ENCODE data around the gene SORBS1.

SORBS1 gene

DNA sequence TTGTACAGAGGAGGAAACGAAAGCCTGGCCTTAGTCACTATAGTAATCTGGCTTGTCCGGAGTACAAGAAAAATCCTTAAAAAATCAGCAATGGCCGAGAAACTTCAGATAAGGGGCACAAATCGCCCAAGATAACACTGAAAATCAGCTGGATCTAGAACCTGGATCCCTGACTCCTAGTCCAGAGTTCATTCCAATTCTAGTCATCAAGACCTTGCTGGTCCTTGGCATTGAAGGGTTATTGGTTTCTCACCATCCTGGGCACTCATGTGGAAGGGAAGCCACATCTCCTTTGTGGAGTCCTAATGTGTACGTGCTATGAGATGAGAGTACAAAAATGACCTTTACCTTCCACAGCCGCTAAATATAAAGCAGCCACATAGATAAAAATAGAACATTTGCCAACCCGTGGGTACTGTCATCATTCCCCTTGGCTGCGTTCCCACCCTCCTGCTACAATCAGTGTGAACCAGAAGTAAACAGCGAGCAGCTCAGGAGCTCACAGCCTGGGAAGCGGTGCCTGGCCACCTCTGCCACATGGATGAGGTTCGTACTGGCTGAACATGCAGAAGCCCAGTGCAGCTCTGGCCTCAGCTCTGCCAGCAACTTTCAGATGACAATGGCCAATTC is 154.4 kb downstream of the SORBS1 start:
- DNase-seq, result peak; percentile 11

DNA sequence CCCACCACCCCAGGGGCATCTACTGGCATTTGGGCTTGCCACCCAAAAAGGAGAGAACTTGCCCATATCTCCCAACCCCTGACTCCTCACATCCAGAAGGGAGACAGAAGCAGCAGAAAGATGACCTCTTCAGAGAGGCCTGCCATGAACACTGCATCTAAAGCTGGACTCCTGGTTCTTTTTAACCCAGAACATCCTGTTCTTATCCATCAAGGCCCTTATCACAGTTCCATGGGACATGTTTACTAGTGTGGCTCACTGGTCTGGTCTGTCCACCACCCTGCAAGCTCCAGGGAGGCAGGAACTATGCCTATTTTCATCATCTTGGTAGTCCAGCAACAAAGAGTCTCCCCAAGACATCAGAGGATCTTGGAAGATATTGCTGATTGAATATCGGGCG is 155.5 kb downstream of the SORBS1 start:
- DNase-seq, result no peak

DNA sequence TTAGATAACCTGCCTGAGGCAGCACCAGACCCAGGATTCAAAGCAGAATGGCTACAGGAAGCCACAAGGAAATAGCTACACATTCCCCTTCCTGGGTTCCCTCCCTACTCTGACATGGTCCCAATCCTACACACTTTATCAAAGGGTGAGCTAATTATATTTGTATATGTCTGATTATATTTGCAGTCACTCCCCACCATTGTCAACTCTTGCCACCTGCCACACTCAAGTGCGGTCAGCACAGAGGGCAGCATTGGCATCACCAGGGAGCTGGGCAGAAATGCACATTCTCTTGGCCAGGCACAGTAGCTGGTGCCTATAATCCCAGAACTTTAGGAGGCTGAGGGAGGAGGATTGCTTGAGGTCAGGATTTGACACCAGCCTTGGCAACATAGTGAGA is 156.3 kb downstream of the SORBS1 start:
- peak; percentile 29 for DNase-seq

DNA sequence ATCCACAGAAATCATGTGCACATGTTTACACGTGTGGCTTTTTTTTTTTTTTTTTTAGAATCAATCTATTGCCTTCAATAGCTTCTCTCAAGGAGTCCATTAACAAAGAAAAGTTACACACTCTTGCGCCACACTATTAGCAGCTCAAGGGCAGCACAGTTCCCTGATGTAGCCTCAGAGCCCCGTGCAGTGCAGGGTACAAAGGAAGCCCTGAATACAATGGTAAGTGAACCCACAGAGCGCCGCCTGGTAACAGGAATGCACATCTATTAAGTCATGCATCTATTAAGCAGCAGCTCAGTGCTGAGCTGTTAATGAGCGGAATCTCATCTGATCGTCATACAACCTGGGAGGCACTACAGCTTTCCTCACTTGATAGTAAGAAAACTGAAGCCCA is 156.7 kb downstream of the SORBS1 start:
- no peak for DNase-seq

DNA sequence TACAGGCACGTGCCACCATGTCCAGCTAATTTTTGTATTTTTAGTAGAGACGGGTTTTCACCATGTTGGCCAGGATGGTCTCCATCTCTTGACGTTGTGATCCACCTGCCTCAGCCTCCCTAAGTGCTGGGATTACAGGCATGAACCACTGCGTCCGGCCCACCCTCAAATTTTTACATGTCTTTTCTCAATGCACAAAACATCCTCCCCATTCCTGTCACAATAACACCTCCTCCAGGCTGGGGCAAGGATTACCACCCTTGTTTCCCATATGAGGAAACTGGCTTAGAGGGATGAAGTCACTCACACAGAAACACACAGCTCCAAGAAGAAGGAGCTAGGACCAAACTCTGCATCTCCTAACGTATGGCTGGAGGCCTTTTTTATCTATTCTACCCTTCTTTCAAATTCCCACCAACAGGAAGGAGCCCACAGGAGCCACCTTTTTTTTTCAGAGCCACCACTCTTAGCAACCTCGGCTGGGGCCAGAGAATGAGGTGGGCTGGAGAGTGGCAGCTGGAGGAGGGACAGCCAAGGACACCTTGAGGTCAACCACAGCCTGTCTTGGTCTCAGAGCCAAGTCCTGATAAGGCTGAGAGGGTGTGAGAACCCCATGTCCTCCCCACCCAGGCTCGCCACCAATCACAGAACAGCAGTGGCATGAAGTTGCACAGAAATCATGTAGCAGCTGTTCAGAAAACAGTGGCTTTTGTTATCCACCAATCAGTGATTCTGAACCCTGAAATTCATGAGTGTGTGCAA is 157.3 kb downstream of the SORBS1 start:
- DNase-seq, result no peak

DNA sequence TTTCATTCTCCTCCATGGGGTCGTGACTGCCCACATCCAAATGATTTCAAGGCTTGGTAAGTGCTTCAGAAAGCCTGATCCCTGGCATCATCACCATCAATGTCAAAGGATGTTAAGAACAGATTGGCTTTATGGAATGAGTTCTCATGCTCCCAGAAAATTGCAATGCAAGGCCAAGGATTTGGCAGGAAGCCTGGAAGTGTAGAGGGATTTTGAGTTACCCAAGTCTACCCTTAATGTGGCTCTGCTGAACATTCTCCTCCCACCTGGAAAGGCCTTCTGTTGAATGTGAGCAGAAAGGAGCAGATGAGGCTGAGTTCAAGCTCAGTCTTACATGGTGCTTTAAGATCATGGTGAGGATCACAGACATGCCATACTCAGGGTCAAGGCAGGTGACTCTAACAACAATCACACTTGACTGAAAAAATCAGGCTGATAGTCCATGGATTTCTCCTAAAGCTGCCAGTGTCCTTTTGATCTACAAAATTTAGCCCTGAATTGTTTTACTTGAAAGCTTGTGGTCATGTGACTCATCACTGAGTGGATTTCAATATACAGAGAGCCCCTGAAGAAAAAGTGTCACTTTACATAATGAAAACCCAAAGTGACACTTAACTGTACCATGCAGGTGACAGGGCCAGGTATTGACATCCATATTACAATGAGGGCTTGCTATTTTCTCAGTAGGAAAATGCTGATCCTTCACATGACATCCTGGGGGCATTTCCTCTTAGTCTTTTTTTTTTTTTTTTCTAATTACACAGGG is 159.3 kb downstream of the SORBS1 start:
- DNase-seq, result no peak

DNA sequence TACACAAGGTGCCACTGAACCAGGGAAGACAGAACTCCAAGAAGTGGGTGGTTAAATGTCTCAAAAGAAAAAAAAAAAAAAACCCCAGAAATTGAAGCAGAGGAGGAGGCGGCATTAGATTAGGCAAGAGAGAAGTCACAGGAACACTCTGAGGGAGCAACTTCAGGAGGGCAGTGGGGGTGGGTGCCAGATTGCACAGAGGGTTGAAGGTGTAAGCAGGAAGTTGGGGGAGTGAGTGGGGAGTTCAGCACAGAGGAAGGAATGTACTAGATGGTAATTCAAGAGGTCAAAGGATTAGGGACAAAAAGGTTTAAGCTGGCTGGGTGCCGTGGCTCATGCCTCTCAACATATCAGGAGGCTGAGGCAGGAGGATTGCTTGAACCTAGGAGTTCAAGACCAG is 160.4 kb downstream of the SORBS1 start:
- DNase-seq, result no peak

DNA sequence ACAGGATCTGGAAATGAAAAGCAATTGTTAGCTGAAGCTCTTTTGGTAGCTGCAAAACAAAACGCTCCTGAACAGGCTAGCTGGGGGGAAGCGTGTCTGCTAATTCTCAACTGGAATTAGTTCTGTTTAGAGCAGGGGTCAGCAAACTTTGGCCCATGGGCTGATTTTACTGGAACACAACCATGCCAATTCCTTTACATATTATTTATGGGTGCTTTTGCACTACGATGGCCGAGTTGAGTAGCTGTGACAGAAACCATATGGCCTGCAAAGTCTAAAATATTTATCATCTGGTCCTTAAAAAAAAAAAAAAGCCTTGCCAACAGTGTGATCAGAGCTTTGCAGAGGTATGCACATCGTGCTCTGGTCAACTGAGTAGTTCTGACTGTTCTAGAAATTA is 162.0 kb downstream of the SORBS1 start:
- DNase-seq, result no peak

DNA sequence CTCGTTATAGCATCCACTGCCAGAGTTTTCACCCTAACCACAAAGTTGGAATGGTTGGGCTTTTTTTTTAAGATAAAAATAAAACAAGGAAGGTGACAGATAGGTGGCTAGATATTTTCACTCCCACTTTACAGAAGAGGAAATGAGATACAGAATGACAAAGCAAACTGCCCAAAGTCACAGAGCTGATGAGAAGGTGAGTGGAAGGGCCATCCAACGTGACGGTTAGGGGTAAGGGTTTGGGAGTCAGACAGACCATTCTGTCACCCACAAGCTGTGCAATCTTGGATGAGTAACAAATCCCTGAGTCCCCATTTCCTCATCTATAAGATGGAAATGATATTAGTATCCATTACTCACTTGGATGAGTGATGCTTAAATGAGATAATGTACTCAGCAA is 163.4 kb downstream of the SORBS1 start:
- no peak for DNase-seq

DNA sequence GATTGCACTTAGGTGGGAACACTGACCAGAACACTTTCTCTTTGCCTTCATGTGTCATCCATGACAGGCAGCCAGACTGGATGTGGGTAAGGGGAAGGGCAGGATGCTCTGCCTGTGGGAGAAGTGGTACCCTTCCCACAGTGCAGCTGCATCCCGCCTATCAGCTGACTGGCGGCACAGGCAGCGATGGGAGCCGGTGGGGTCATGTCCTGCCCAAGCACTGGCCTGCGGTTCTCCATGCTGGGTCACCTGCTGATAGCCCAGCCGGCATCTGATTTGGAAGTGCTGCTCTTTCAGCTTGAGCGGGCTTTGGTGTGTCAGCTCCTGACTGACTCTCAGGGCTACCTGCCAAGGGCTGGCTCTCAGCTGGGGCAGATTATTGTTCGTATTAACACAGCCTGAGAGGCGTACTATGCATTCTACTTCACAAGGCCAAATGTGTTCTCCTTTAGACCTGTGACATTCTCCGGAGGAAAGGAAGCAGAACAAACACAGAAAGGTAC is 165.2 kb downstream of the SORBS1 start:
- peak; percentile 14 for DNase-seq

DNA sequence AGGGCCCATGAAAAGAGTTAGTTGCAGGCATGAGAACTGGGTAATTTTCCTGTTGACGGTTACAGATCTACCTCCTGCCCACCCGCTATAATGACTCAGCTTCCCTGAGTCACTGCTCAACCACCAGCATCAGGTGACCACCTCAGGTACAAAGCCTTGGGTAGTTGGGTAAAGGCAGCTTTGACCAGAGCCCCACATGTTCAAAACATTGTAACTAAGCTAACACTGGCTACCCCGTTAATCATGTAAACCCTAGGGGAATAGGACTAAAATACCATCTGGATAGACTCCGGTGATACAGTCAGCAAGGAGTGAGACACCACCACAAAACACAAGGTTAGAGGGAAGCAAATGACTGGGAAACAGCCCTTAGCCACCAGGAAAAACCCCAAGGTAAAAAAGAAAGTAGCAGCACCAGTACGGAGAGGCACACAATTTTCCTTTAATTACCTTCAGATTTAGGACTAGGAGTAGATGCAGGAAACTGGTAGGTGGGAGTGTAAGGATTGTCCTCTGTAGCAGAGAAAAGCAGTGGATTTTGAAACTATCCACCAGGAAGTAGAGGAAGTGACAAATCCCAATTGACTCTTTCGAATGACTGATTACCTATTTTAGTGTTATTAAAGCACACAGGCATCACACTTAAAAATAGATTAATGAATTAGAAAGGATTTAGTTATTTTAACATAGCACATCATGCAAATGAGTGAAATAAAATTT is 166.8 kb downstream of the SORBS1 start:
- DNase-seq, result peak; percentile 86

DNA sequence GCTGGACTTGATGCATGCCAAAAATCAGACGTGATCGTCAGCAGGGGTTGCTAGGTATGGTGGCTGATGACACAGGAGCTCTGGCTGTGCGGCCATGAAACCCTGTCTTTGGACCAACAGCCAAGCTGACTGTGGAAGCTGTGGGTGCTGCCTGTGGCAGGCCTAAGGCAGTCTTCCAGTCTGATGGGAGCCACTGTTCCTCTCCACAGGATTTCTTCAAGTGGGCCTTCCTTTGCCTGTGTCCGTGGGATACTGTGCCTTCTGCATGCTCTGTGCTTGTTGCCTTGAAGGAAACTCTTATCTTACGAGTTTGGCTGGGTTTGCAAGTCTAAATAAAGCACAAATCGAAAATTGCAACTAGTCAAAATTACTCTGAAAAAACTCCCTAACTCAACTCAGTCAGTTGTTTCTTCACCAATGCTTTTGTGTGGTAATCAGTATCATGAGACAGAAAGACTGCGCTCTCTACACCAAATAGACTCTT is 168.4 kb downstream of the SORBS1 start:
- DNase-seq, result no peak

DNA sequence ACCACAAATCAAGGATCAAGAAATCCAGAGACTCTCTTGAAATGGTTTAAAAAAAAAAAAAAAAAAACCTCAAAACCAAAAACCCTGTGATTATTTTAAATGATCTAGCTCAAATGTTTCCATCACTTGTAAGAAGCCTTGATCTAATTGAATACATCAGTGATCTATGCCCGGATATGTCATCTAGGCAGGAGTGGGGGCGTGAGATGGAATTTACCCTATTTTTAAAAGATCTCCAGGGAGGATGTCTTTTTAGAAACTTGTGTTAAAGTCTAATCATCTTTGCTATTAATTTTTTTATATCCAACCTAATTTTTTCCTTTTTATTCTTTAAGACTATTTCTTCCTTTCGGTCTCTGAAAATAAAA is 169.0 kb downstream of the SORBS1 start:
- no peak for DNase-seq

DNA sequence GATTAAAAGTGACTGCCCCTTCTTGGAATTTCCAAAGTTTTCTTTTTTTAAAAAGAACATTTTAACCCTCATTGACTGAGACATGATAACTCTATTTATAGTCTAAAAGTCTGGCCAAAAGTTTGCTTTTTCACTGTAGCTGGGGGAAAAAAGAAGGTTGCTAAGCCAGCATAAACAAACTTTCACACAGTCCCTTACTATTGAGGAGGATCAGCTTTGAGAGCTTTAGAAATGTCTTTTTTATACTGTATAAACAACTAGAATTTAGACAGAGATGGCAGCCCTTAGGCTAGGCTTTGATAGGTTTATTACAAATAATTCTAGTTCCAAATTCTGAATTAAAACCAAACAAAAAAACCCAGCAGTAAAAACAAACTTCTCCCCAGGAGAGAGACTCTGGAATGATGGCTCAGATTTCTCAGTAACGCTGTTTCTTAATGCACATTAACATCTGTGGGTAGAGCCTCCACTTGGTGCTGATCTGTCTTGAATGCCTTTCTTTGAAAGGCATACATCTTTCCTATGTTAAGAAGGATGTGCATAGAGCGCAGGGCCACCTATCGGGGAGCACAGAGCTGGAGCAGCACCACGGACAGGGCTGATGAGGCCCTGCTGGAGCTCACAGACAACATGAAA is 169.5 kb downstream of the SORBS1 start:
- DNase-seq, result peak; percentile 45

DNA sequence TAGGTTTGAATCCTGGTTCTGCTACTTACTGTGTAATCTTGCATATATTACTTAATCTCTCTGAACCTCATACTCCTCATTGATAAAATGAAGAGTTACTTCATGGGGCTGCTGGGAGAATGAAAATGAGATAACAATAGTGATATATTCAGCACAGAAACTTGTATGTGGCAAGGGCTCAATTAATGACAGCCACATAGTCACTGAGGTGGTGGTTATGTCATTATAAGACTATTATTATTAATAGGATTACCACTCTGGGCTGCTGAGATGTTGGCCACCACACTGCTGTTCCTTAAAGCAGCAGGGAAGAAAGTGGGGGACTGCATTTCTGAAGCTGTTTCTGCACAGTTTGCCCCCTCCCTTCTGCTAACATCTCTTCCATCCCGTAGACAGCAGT is 170.0 kb downstream of the SORBS1 start:
- no peak for DNase-seq

DNA sequence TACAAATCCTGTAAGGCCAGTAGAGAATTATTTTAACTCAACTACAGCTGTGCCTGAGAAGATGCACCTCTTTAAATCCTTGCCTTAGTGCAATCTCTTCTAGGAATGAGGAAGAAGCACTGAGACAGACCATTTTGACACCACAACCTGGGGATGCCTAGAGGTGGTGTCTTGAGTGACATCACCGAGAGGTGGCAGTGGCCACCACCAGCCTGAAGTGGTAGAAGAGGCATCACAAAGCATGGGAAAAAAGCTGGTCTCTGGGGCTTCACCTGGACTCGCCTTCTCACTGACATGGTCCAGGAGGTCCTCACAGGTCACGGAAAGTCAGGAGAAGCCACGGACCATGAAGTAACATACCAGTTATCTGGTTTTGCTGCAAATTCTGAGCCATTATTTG is 171.2 kb downstream of the SORBS1 start:
- no peak for DNase-seq

DNA sequence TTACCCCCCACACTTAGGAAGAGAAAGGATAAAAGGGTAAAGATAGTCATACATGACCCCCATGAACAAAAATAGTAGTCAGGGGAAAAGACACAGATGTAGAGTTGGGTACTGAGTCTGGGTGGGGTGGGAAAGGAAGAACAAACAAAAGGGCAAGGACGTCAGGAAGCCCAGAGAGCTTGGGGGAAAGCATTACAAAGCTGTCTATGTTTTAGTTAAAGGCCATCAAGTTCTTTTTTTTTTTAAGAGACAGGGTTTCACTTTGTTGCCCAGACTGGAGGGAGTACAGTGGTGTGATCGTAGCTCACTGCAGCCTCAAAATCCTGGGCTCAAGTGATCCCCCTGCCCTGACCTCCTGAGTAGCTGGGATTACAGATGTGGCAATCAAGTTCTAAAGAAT is 172.0 kb downstream of the SORBS1 start:
- DNase-seq, result peak; percentile 9

DNA sequence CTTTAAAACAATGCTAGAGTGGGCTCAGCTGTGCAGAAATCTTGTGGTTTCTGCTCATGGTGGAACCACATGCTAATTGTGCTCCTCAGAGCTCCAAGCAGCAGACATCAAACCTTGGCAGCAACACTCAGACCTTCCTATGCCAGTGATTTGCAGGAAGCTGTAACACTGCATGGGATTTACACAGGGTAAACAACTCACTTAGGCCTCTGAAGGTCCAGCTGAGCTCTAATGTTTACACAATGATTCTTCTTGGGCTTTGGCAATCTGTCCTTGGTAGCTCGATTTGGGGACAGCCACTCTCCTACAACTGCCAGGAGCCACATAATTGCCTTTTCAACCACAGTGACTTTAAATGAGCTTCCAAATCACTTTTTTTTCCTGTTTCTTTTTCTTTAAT is 172.6 kb downstream of the SORBS1 start:
- peak; percentile 90 for DNase-seq

DNA sequence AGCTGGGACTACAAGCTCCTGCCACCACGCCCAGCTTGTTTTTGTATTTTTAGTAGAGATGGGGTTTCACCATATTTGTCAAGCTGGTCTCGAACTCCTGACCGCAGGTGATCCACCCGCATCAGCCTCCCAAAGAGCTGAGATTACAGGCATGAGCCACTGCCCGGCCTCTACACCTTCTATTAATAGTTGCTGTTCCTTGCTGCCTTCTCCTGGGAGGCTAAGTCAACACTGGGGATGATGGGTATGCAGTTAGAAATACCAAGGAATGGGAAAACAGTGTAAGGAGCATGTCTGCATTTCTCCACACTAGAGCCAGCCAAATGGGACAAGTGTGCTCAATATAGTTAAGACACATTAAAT is 173.1 kb downstream of the SORBS1 start:
- no peak for DNase-seq

DNA sequence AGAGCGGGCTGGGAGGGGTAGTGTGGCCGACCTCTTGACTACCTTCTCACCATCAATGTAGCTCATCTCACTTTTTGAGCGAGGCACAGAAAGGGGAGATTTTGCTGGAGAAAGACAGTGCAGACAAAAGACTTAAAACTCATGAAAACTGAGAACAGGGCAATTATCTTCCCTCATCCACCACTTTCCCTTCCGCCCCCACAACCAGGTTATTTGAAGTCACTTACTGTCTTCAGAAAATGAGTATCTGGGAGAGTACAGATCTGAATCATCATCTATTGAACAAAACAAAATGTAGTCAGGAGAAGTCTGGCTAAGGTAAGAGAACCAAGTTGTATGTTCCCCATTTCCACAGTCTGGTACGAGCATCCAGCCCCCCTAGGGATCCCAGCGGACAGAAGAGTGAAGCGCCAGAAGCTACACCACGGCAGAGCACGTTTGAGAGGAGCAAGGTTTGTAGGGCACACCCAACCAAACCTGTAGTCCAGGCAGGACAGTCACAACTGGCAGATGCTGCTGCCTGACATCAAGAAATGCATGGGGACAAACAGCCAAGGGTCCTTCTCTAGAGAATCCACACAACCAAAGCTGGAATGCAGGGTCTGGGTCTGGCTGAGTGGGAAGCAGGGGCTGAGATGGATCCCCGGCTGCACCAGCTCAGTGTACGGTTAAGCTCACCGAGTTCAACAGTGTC is 177.0 kb downstream of the SORBS1 start:
- DNase-seq, result no peak

DNA sequence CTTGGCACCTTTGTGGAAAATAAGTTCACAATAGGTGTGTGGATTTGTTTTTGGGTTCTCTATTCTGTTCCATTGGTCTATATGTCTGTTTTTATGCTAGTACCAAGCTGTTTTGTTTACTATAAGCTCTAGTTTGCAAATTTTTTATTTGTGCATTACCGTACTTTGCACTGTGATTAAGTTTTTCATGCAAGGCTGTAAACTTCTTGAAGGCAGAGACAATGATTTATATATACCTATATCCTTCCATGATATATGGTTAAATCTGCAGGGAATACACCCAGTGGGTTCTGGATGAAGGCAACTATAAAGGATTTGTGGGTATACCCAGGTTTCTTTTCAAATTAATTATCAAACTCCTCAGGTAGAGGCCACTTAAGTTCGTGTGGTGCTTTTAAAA is 178.6 kb downstream of the SORBS1 start:
- no peak for DNase-seq

DNA sequence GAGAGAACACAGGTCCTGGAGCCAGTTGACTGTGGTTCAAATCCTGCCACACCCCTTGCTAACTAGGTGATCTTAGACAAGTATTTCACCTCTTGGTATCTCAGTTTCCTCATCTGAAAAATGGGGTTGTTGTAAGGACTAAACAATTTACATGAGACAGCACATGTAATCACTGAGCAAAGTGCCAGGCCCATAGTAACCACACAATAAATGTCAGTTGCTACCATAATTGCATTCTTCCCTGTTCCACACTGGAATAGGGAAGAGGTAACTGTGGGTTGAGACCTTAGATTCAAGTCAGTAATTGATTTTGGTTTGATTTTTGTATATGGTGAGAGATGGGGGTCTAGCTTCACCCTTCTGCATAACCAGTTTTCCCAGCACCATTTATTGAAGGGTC is 179.0 kb downstream of the SORBS1 start:
- DNase-seq, result no peak

Measured in NCI-H69 (cell line).